Heart left ventricle (tissue), 13 donors: ENCODE results near the gene ZBTB7C.

ENCODE experiments used
- CTCF ChIP-seq, 12 donors: fragments of 200-600 bp; sonication (generic) in 4 of 12; IDR thresholded peaks; one replicate each; pipeline versions ENCODE4 v1.5.0 to v1.8.0; 2018 to 2022; ENCODE audit warnings: antibody characterized with exemption in 12 of 12, mild to moderate bottlenecking in 5 of 12
- POLR2A ChIP-seq, 2 donors: fragments of 450-650 bp; IDR thresholded peaks; one replicate each; pipeline ENCODE4 v1.6.1; 2017; ENCODE audit warnings: antibody characterized with exemption in 2 of 2, mild to moderate bottlenecking in 2 of 2, moderate library complexity in 2 of 2
- donor health status: ischemic (EF 13 %, LVEDD 7.1; RV severe dilation, severe dysfunction).
- donor health status: DM: no; HTN: yes; CAD: no.
- donor health status: DM: no; HTN: no; CAD: no.
- donor health status: ischemic (EF 25% LVEDD 6.9; RV normal size, moderate dysfunction).
- donor health status: ischemic (EF 25% LVEDD 5.7; RV mildly dilated, moderate dysfunction).
- donor health status: ischemic (EF 35%, LVEDD 5.7; RV mildly dilated, moderate dysfunction).
- donor health status: nonischemic (EF 11% LVEDD 7.7; RV severe dilation, severe dysfunction).
- donor health status: DM: yes; HTN: yes; CAD: no.
- donor health status: PGD.
- donor health status: ischemic (EF 29% LVEDD 5.4; RV normal size, mild dysfunction).
- donor health status: nonischemic (EF 23%, LVEDD 6.1; RV moderate dilation, normal function).

- TF ChIP-seq CTCF (IDR thresholded peaks at IDR 0.05) (no peak), POLR2A (IDR thresholded peaks at IDR 0.05) (no peak)
These were observed 66.6 kb downstream of the ZBTB7C start for GRCh38 chr18:48342581-48342980.
